Measurements from ENCODE around the gene CALN1.
"Not testable (repeated sequence)": the region's sequence is repeated elsewhere in the genome, so short reads cannot be mapped to it uniquely, and the experiment has no call there.

Gene CALN1

GRCh38 chr7:71937840-71938371 lies 474.2 kb downstream of the CALN1 start:
- DNase-seq, result no peak

GRCh38 chr7:71935674-71936073 lies 476.5 kb downstream of the CALN1 start:
- DNase-seq, result no peak

GRCh38 chr7:71933426-71933825 lies 478.7 kb downstream of the CALN1 start:
- DNase-seq, result no peak

- DNase-seq, result no peak
Observed at GRCh38 chr7:71925663-71926062, 486.5 kb downstream of the CALN1 start.

GRCh38 chr7:71914204-71914603 lies 497.9 kb downstream of the CALN1 start:
- not testable (repeated sequence) for DNase-seq

- no peak for DNase-seq
Observed at GRCh38 chr7:71912476-71912875, 499.7 kb downstream of the CALN1 start.

- DNase-seq, result no peak
Observed at GRCh38 chr7:71911051-71911450, 501.1 kb downstream of the CALN1 start.

- DNase-seq, result no peak
Observed at GRCh38 chr7:71905821-71906220, 506.3 kb downstream of the CALN1 start.

GRCh38 chr7:71904484-71904883 lies 507.7 kb downstream of the CALN1 start:
- no peak for DNase-seq

GRCh38 chr7:71900556-71900955 lies 511.6 kb downstream of the CALN1 start:
- DNase-seq, result no peak

GRCh38 chr7:71896535-71896934 lies 515.6 kb downstream of the CALN1 start:
- no peak for DNase-seq

- no peak for DNase-seq
Observed at GRCh38 chr7:71886046-71886445, 526.1 kb downstream of the CALN1 start.

- no peak for DNase-seq
Observed at GRCh38 chr7:71885487-71885886, 526.7 kb downstream of the CALN1 start.

- no peak for DNase-seq
Observed at GRCh38 chr7:71883415-71883814, 528.7 kb downstream of the CALN1 start.

- DNase-seq, result no peak
Observed at GRCh38 chr7:71871446-71871845, 540.7 kb downstream of the CALN1 start.

- DNase-seq, result no peak
Observed at GRCh38 chr7:71870812-71871211, 541.3 kb downstream of the CALN1 start.

- no peak for DNase-seq
Observed at GRCh38 chr7:71868797-71869196, 543.3 kb downstream of the CALN1 start.

GRCh38 chr7:71867626-71868025 lies 544.5 kb downstream of the CALN1 start:
- no peak for DNase-seq

- DNase-seq, result no peak
Observed at GRCh38 chr7:71865172-71865571, 547.0 kb downstream of the CALN1 start.

- no peak for DNase-seq
Observed at GRCh38 chr7:71864130-71864529, 548.0 kb downstream of the CALN1 start.

GRCh38 chr7:71860572-71860971 lies 551.6 kb downstream of the CALN1 start:
- DNase-seq, result no peak

GRCh38 chr7:71857338-71857737 lies 554.8 kb downstream of the CALN1 start:
- DNase-seq, result no peak

- no peak for DNase-seq
Observed at GRCh38 chr7:71854546-71855397, 557.4 kb downstream of the CALN1 start.

GRCh38 chr7:71851776-71852498 lies 560.2 kb downstream of the CALN1 start:
- DNase-seq, result no peak

All from NCI-H524 treated with DMSO at 0.1 percent for 48 hours (cell line).